NCI-H2196 treated with DMSO at 0.1 percent for 48 hours (cell line): Measurements from ENCODE around the gene TCTN3.
"Not testable (repeated sequence)": the region's sequence is repeated elsewhere in the genome, so short reads cannot be mapped to it uniquely, and the experiment has no call there.

Experiments
- DNase-seq: peaks from one replicate; lab custom pipeline; 2025; ENCODE audit not compliant: unreplicated experiment; lab: John Stamatoyannopoulos, UW

TCTN3 gene

GRCh38 chr10:95637140-95637539 lies 56.6 kb downstream of the TCTN3 start:
- no peak for DNase-seq

- DNase-seq, result no peak
Observed at GRCh38 chr10:95635319-95635733, 58.4 kb downstream of the TCTN3 start.

- DNase-seq, result no peak
Observed at GRCh38 chr10:95628786-95629185, 64.9 kb downstream of the TCTN3 start.

- no peak for DNase-seq
Observed at GRCh38 chr10:95626500-95626899, 67.2 kb downstream of the TCTN3 start.

GRCh38 chr10:95620415-95620814 lies 73.3 kb downstream of the TCTN3 start:
- not testable (repeated sequence) for DNase-seq

GRCh38 chr10:95618101-95618500 lies 75.6 kb downstream of the TCTN3 start:
- no peak for DNase-seq

GRCh38 chr10:95616446-95616845 lies 77.3 kb downstream of the TCTN3 start:
- no peak for DNase-seq
